HG03442 (cell line): ENCODE results near the gene IGF2BP3.

ENCODE experiments used
- ATAC-seq: cut with Tn5 transposase; IDR thresholded peaks from one replicate; pipeline ENCODE4 v1.9.1; 2021; ENCODE audit warnings: mild to moderate bottlenecking, moderate library complexity; ENCODE audit not compliant: unreplicated experiment

The IGF2BP3 gene

GRCh38 chr7:23472556-23472955, 2.3 kb upstream of the IGF2BP3 start:
- ATAC-seq: no peak

DNA sequence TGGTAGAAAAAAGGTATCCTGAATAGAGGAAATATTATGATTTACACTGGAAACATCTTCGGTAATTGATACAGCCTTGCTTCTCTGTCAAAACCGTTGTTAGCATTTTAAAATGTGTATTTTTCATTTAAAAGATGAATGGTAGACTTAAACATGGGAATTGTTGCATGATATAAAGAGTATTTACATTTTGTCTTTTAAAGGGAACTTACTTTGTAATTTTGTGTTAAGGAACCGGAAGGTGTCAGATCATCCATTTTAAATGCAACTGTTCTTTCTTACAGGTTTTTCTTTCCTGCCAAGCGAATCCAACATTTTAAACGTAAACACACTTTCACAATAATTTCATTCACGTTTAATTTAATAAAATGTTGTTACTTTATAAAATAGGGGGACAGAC, 1.8 kb upstream of the IGF2BP3 start:
- ATAC-seq: no peak

DNA sequence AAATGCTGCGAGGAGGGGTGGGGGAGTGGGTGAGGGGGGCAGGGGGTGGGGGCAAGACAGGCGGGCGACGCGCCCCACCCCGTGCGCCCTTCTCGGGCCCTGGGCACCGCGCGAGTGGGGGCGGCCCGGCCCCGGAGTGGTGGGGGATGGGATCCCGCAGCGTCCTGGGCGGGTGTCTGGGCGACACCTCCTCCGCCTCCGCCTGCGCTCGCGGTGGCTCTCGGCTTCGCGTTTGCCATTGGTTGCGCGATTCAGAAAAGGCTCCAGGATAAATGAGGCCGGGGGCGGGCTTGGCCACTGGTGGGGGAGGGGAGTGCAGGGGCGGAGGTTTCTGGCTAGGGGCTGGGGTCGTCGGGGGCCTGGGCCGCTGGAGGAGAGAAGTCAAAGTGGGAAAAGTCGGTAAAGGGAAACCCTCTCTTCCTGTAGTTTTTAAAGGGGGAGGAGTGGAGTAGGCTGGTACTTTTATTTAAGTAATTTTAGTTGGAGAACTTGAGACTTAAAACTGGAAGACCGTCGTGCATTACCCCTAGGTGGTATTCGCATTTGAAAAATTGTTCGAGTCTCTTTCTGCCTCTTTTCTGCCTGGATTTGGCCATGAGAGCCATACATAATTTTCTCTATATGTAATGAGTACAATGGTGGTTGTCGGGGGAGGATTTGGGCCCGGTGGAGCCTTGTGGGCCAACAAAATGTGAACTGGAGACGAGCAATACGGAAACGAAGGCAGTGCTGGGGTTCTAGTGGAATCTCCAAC, 992 bp upstream of the IGF2BP3 start:
- no peak for ATAC-seq

DNA sequence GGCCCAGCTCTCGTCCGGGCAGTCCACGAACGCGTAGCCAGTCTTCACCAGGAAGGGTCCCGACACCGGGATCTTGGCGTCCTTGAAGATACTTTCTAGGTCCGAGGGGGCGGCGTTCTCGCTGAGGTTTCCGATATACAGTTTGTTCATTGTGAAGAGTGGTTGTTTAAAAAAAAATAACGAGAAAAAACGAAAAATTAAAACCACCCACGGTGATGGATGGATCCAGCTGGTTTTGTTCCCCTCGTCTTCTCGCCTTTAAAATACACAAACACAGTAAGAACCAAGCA, 385 bp downstream of the IGF2BP3 start:
- no peak for ATAC-seq

DNA sequence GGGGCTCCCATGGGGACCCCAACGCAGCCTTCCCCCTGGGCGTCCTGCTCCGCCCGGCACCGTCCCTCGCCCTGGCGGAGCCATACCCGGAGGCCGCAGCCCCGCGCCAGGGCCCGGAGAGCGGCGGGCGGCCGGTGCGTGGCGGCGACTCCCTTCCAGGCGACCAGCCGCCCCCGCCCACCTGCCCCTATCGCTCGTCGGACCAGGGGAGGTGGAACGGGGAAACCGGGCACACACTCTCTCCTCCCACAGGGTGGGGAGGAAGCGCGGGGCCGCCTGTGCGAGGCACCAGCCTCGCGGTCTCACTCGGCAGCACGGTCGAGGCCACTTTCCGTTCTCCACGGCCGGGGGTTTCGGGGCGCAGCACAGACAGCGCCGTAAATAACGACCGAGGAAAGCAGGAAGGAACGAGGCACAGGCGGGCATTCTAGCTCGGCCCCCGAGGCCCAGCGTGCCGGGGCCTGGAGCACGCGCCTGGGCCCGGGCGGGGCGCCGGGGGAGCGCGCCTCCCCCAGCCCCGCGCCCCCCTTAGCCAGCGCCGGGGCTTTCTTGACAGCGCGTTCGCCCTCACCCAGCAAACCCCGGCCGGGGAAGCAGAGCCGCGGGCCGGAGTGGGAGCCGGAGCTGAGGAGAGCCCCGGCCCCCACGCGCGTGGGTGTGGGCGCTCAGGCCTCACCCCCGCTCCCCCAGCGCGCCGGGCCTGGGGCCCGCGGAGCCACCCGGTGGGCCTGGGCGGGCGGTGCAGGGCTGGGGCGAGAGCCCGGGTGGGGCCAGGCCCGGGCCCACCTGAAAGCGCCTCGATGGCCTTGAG, 936 bp downstream of the IGF2BP3 start:
- ATAC-seq: no peak

DNA sequence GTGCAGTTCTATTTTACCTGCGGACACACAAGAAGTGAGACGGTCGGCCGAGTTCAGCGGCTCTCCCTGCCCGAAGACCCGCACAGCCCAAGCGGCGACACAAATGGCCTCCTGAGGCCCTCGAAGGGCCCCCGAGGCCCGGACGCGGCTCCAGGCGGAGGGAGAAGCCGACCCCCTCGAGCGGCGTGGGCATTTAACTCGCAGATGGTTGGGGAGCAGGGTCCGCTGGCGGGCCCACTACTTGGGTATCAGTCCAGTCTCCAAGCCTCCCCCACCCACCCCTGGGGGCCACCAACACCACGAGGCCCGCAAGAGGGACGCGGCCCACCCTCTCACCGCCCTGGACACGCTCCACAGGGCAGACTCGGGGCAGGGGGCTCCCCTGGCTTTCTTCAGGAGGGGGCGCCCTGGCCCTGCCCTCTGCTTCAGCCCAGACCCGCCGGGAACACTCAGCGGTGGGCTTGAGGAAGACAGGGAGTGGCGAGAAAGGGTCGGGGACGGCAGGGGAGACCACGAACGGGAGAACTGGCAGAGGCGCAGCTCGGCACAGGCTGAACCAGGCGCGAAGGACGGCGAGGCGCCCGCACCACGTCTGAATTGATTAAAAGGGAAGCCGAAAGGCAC, 1.7 kb downstream of the IGF2BP3 start:
- ATAC-seq: no peak

GRCh38 chr7:23467806-23468525, 2.3 kb downstream of the IGF2BP3 start:
- ATAC-seq: no peak

DNA sequence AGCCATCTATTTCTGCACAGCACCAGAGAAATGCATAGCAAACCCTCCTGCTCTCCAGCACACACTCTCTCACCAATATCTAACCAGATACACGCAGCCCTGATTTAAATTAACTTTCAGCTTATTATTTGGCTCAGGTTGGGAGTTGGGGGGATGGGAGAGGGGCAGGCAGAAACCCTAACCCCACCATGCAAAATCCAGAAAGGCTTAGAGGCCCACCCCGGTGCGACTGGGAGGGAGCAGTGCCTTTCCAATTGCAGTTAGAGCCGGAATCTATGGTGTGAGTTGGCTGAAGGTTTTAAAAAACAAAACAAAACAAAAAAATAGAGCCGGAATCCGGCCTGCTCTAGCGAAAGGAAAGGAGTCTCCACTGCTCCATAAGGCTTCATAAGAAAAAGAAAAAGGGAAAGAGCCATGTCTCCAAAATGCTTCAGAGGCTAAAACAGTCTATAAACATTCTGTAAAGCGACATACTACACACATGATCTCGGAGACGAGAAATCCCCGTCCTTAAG, 2.9 kb downstream of the IGF2BP3 start:
- no peak for ATAC-seq

DNA sequence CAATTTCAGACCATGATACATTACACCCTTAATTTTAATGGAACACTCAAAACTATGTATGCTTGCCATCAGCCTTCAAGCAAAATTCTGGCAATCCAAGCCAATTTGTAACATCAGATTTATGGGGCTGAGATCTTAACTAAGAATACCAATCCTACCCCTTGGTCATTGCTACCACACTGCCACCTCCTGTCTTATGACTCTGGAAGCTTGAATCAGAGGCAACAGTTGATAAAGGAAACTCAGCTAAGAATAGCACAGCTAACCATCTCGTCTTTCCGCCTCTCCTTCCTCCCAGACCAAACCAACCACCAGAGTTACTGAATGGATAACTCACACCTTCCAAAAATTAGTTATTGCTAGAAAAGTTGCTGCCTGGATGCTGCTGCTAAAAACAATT, 7.4 kb downstream of the IGF2BP3 start:
- ATAC-seq: no peak

- no peak for ATAC-seq
Observed at GRCh38 chr7:23458044-23458443, 12.2 kb downstream of the IGF2BP3 start.

GRCh38 chr7:23456093-23456492, 14.2 kb downstream of the IGF2BP3 start:
- no peak for ATAC-seq

DNA sequence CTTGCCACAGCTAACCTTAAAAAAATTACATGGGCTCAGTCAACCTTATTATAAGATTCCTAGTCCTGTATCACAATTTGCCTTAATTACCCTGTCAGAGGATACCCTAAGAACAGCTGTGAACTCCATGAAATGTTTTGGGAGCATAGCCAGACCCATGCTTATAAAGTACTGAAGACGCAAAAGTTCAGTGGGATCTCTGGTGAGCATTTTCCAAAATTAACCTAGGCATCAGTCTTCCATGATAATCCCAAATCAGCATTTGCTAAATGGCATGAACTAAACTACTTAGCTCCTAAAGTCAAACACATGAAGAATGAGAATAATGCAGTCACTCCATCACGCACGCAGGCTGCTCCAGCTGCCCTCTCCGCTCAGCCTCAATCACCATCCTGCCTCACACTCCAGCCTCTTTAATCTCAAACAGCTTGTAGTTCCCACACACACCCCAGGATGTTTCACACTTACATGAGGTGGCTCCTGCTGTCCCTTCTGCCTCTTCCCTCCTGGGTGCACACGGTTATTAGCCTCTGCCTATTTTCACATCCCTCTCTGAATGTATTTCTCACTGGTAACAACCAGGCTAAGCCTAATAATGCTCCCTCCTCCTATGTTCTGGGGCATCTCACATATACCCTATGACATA, 15.3 kb downstream of the IGF2BP3 start:
- ATAC-seq: no peak

DNA sequence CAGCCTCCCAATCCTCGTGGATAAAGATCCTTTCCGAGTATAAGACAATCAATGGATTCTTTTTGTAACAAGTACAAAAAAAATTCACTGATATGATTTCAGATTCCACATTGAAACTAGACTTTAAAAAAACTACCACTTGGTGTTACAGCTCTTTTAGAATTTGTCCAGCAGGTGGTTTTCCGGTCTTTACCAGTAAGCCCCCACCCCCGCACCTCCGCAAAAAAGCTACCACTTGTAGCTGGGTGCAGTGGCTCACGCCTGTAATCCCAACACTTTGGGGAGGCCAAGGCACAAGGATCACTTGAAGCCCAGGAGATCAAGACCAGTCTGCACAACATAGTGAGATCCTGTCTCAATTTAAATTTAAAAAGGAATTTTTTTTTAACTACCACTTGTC, 19.8 kb downstream of the IGF2BP3 start:
- no peak for ATAC-seq

DNA sequence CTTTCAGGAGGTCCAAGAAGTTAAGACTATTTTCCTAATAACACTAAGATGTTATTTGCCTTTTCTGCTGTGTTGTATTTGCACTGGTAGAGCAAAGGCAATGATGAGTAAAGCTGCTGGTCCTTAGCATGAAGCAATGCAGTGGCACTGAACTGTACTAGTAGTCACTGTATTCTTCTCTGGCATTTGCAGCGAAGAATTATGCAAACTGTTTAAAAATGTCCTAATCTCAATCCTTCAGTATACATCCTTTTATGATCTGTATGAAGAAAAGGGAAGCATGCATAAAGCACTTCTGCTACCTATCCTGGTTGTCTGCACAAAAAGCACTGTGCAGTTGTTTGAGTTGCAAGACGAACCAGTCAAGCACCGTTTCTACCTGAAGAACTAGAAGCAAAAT, 20.4 kb downstream of the IGF2BP3 start:
- no peak for ATAC-seq

- peak; percentile 49 for ATAC-seq
Observed at GRCh38 chr7:23445326-23445725, 25.0 kb downstream of the IGF2BP3 start.

DNA sequence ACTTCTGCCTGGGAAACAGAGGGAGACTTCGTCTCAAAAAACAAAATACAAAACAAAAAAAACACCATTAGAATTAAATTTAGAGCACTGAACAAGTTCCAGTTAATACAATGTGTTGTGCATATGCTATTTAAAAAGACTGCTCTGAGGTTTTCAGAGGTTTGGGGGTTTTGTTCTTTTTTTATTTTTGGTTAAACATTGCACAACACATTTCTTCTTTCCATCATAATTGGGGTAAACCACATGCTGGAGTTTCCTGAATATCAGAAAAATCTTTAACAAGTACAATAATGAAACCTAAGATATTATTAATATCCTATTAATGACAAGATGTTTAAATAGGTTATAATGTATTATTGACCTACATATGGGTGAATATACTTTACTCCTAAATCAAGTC, 26.3 kb downstream of the IGF2BP3 start:
- ATAC-seq: no peak

- no peak for ATAC-seq
Observed at GRCh38 chr7:23438171-23438570, 32.1 kb downstream of the IGF2BP3 start.

GRCh38 chr7:23434147-23434917, 36.0 kb downstream of the IGF2BP3 start:
- no peak for ATAC-seq

DNA sequence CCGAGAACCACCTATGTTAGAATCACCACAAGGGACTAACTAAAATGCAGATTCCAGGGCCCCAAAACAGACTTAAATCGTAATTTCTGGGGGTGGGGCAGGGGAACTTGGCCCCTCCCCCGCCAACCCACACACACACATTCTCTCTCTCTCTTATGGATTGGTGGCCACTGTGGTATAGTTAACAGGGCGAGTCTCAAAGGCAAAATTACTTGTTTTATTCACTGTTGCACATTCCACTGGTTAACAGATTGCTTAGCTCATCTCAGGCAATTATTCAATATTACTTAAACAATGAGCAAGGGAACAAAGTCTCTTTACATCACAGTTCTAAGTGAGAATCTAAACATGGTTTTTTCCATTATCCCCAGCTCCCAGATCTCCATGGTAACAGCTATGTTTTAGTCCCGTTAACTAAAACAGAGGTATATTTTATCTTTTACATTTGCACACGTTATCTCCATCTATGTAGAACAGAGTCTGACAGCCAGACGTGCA, 38.5 kb downstream of the IGF2BP3 start:
- no peak for ATAC-seq

GRCh38 chr7:23430893-23431259, 39.4 kb downstream of the IGF2BP3 start:
- ATAC-seq: no peak
